D341Med (cell line): ENCODE measurements around the gene VWA5A.
"Not testable (repeated sequence)": the region's sequence is repeated elsewhere in the genome, so short reads cannot be mapped to it uniquely, and the experiment has no call there.

ENCODE experiments used
- DNase-seq: peaks from one replicate; pipeline ENCODE4 v3.0.0; 2012; ENCODE audit warnings: low spot score

VWA5A gene

GRCh38 chr11:124094731-124095130 lies 20.5 kb upstream of the VWA5A start:
- DNase-seq, result no peak

GRCh38 chr11:124096364-124096763 lies 18.9 kb upstream of the VWA5A start:
- no peak for DNase-seq

GRCh38 chr11:124098141-124098540 lies 17.1 kb upstream of the VWA5A start:
- no peak for DNase-seq

GRCh38 chr11:124101737-124102136 lies 13.5 kb upstream of the VWA5A start:
- DNase-seq, result no peak

GRCh38 chr11:124108156-124108555 lies 7.1 kb upstream of the VWA5A start:
- DNase-seq, result no peak

GRCh38 chr11:124109377-124109776 lies 5.9 kb upstream of the VWA5A start:
- no peak for DNase-seq

- no peak for DNase-seq
Measured at GRCh38 chr11:124110201-124110600, 5.0 kb upstream of the VWA5A start.

- no peak for DNase-seq
Measured at GRCh38 chr11:124113890-124114289, 1.4 kb upstream of the VWA5A start.

GRCh38 chr11:124115782-124116616 lies 749 bp downstream of the VWA5A start:
- no peak for DNase-seq

GRCh38 chr11:124119103-124119502 lies 3.9 kb downstream of the VWA5A start:
- DNase-seq, result no peak

- no peak for DNase-seq
Measured at GRCh38 chr11:124120891-124121290, 5.6 kb downstream of the VWA5A start.

GRCh38 chr11:124122123-124122522 lies 6.9 kb downstream of the VWA5A start:
- DNase-seq, result no peak

GRCh38 chr11:124123622-124124021 lies 8.4 kb downstream of the VWA5A start:
- DNase-seq, result no peak

GRCh38 chr11:124127134-124127533 lies 11.9 kb downstream of the VWA5A start:
- not testable (repeated sequence) for DNase-seq

GRCh38 chr11:124143034-124143433 lies 27.8 kb downstream of the VWA5A start:
- no peak for DNase-seq

GRCh38 chr11:124147951-124148350 lies 32.7 kb downstream of the VWA5A start:
- DNase-seq, result no peak

GRCh38 chr11:124150684-124151083 lies 35.4 kb downstream of the VWA5A start:
- no peak for DNase-seq

GRCh38 chr11:124152770-124153407 lies 37.6 kb downstream of the VWA5A start:
- no peak for DNase-seq

- DNase-seq, result no peak
Measured at GRCh38 chr11:124153821-124154220, 38.6 kb downstream of the VWA5A start.

- DNase-seq, result no peak
Measured at GRCh38 chr11:124159481-124159880, 44.2 kb downstream of the VWA5A start.

- no peak for DNase-seq
Measured at GRCh38 chr11:124160986-124161385, 45.7 kb downstream of the VWA5A start.

- DNase-seq, result no peak
Measured at GRCh38 chr11:124167826-124168231, 52.6 kb downstream of the VWA5A start.

- DNase-seq, result no peak
Measured at GRCh38 chr11:124168796-124169195, 53.5 kb downstream of the VWA5A start.

- not testable (repeated sequence) for DNase-seq
Measured at GRCh38 chr11:124170315-124170714, 55.1 kb downstream of the VWA5A start.
